HCT116 (cell line): ENCODE results near the gene PRSS1. TPM values are rescaled to one million over a fixed set of nuclear protein-coding genes. Genes with fewer than 3 reads are reported as not detected.
A peak's percentile ranks its signal among the peaks of the same experiment; 100 is the strongest.
"Not testable (repeated sequence)": the region's sequence is repeated elsewhere in the genome, so short reads cannot be mapped to it uniquely, and the experiment has no call there.

Source experiments
- ATAC-seq: fragments of 200-7000 bp; cut with Tn5 transposase; 2 replicates; pipeline ENCODE4 v1.9.1; 2020; ENCODE audit warnings: mild to moderate bottlenecking, moderate library complexity
- Bru-seq: library from RNA; stranded (reverse); fragments of 400-500 nt; gene quantifications from one replicate; lab custom pipeline; 2021; lab: Mats Ljungman, UMichigan
- BruChase-seq, 2 experiments: library from RNA; stranded (reverse); fragments of 400-500 nt; gene quantifications; one replicate each; lab custom pipeline; 2021; lab: Mats Ljungman, UMichigan
- BruUV-seq: library from RNA; stranded (reverse); fragments of 400-500 nt; replicated peaks from 2 replicates; lab custom pipeline; 2021; lab: Mats Ljungman, UMichigan
- CTCF ChIA-PET: fragments of 300-600 bp; sonication (Branson Sonifier 250); formaldehyde crosslinking; loops from one replicate; lab custom pipeline; 2021; ENCODE audit warnings: antibody characterized with exemption; lab: Charles Lee
- POLR2A ChIA-PET: fragments of 300-600, 350-600 bp; sonication (Branson Sonifier 250); formaldehyde crosslinking; loops from one replicate; lab custom pipeline; 2021; ENCODE audit warnings: antibody characterized with exemption; lab: Charles Lee
- RAD21 ChIA-PET, 2 experiments: fragments of 300-600 bp; sonication (Branson Sonifier 250); formaldehyde crosslinking; loops; one replicate each; lab custom pipeline; 2023; ENCODE audit warnings: low total read pairs in 2 of 2; ENCODE audit not compliant: uncharacterized antibody in 2 of 2, unreplicated experiment in 2 of 2, low non-redundant PET in 1 of 2; lab: Charles Lee
- DNase-seq: peaks from one replicate; pipeline ENCODE4 v3.0.0-alpha.2; 2010; ENCODE audit warnings: low read depth, low spot score
- H2AFZ ChIP-seq: fragments of 200-600 bp; shearing (Covaris generic), sonication (generic); 2 replicates; pipeline ENCODE4 v1.6.1; 2017; ENCODE audit warnings: low read depth, mixed run types, mixed read lengths, antibody characterized with exemption, low read length; ENCODE audit not compliant: poor library complexity, severe bottlenecking
- H3K27ac ChIP-seq: 2 replicates; pipeline ENCODE4 v1.5.1; 2012; ENCODE audit warnings: low read depth, low read length
- H3K27me3 ChIP-seq: fragments of 200-600 bp; sonication (generic); 2 replicates; pipeline ENCODE4 v1.6.1; 2016; ENCODE audit warnings: mixed run types, low read length, mixed read lengths; ENCODE audit not compliant: insufficient read depth
- H3K36me3 ChIP-seq, 2 experiments: fragments of 200-500 bp in 1 of 2; fragments of 200-600 bp in 1 of 2; sonication (Bioruptor generic) in 1 of 2; sonication (generic) in 1 of 2; 2 replicates each; pipeline versions ENCODE4 v1.5.1 to v1.6.1; 2014 to 2016; ENCODE audit warnings: low read length in 2 of 2, inconsistent platforms in 1 of 2, mixed read lengths in 1 of 2, mixed run types in 1 of 2; ENCODE audit not compliant: insufficient read depth in 2 of 2, control insufficient read depth in 1 of 2
- H3K4me1 ChIP-seq, 2 experiments: fragments of 200-600 bp in 1 of 2; sonication (generic) in 1 of 2; 2 replicates each; pipeline versions ENCODE4 v1.5.1 to v1.6.1; 2012 to 2017; ENCODE audit warnings: low read length in 2 of 2, inconsistent platforms in 1 of 2, mild to moderate bottlenecking in 1 of 2, mixed read lengths in 1 of 2, mixed run types in 1 of 2, moderate library complexity in 1 of 2; ENCODE audit not compliant: insufficient read depth in 2 of 2, control insufficient read depth in 1 of 2
- H3K4me2 ChIP-seq: fragments of 200-600 bp; sonication (generic); 2 replicates; pipeline ENCODE4 v1.6.1; 2017; ENCODE audit warnings: mixed run types, low read length, mixed read lengths
- H3K4me3 ChIP-seq, 2 experiments: fragments of 200-600 bp in 1 of 2; sonication (generic) in 1 of 2; replicated peaks in 1 of 2; 2 replicates each; pipeline ENCODE4 v1.5.1; 2011 to 2016; ENCODE audit warnings: low read length in 2 of 2, control low read depth in 1 of 2, low read depth in 1 of 2, mild to moderate bottlenecking in 1 of 2, mixed read lengths in 1 of 2, mixed run types in 1 of 2
- H3K79me2 ChIP-seq: fragments of 200-600 bp; sonication (generic); 2 replicates; pipeline ENCODE4 v1.6.1; 2017; ENCODE audit warnings: mild to moderate bottlenecking, mixed run types, low read length, moderate library complexity, mixed read lengths; ENCODE audit not compliant: insufficient read depth
- H3K9ac ChIP-seq: fragments of 200-600 bp; sonication (generic); 2 replicates; pipeline ENCODE4 v1.6.1; 2016; ENCODE audit warnings: low read length, mixed read lengths
- H3K9me2 ChIP-seq: fragments of 200-600 bp; sonication (generic), shearing (Covaris generic); 2 replicates; pipeline ENCODE4 v1.6.1; 2017; ENCODE audit warnings: mixed run types, mild to moderate bottlenecking, moderate library complexity; ENCODE audit not compliant: insufficient read depth
- H3K9me3 ChIP-seq, 2 experiments: fragments of 200-500 bp in 1 of 2; fragments of 200-600 bp in 1 of 2; sonication (Bioruptor generic) in 1 of 2; sonication (generic) in 1 of 2; 2 replicates each; pipeline ENCODE4 v1.6.1; 2014 to 2017; ENCODE audit warnings: low read length in 2 of 2, mixed read lengths in 2 of 2, inconsistent platforms in 1 of 2, low read depth in 1 of 2, mild to moderate bottlenecking in 1 of 2, mixed run types in 1 of 2, moderate library complexity in 1 of 2; ENCODE audit not compliant: control insufficient read depth in 1 of 2, insufficient read depth in 1 of 2
- H4K20me1 ChIP-seq: fragments of 200-600 bp; sonication (generic), shearing (Covaris generic); 2 replicates; pipeline ENCODE4 v1.6.1; 2017; ENCODE audit warnings: mixed run types, mild to moderate bottlenecking, moderate library complexity; ENCODE audit not compliant: insufficient read depth
- CEBPB ChIP-seq: IDR thresholded peaks from 2 replicates; pipeline ENCODE4 v1.6.1; 2012; ENCODE audit warnings: low read depth
- EGR1 ChIP-seq: IDR thresholded peaks from 2 replicates; pipeline ENCODE4 v1.6.1; 2012; ENCODE audit warnings: low read depth
- EZH2 ChIP-seq: fragments of 200-600 bp; sonication (generic); IDR thresholded peaks from 2 replicates; pipeline ENCODE4 v1.6.1; 2017; ENCODE audit warnings: antibody characterized with exemption, mixed run types
- SRF ChIP-seq: IDR thresholded peaks from 2 replicates; pipeline ENCODE4 v1.6.1; 2012; ENCODE audit warnings: low read depth
- TCF7L2 ChIP-seq: IDR thresholded peaks from 2 replicates; pipeline ENCODE4 v1.7.0; 2011; ENCODE audit warnings: borderline replicate concordance, inconsistent platforms; ENCODE audit not compliant: insufficient read depth, insufficient read length; ENCODE audit errors: extremely low read depth
- YY1 ChIP-seq: IDR thresholded peaks from 2 replicates; pipeline ENCODE4 v1.6.1; 2011; ENCODE audit warnings: low read length, low read depth, moderate library complexity, mild to moderate bottlenecking; ENCODE audit not compliant: insufficient replicate concordance; ENCODE audit errors: extremely low read depth
- intact Hi-C: fragments of 100-400 bp; cut with micrococcal nuclease; formaldehyde crosslinking; loops from 2 replicates; pipeline ENCODE4 v1.10.0; 2022
- long read RNA-seq: library from polyadenylated mRNA; unstranded; transcript quantifications from one replicate; pipeline ENCODE4 v2.0.0, GENCODE V29; 2021; ENCODE audit not compliant: unreplicated experiment
- polyA plus RNA-seq: library from polyadenylated mRNA; unstranded; fragments of >200 nt; gene quantifications from 2 replicates; pipeline ENCODE4 v1.2.1, GENCODE V29; 2012; ENCODE audit warnings: missing spikeins
- total RNA-seq: library from RNA; stranded (reverse); gene quantifications from one replicate; pipeline ENCODE4 v1.2.1, GENCODE V29; 2021; ENCODE audit not compliant: unreplicated experiment

The PRSS1 gene
- 14.6 TPM for total RNA-seq
- 0.12 and 0.80 TPM in 2 replicates for polyA plus RNA-seq
- Bru-seq, nascent RNA = not detected
- BruChase-seq, experiment 1, labeled RNA remaining after a 6-hour chase = not detected
- BruChase-seq, experiment 2, labeled RNA remaining after a 2-hour chase = percentile 17 among the genes with signal in this experiment
- long read RNA-seq = 0 reads

DNA sequence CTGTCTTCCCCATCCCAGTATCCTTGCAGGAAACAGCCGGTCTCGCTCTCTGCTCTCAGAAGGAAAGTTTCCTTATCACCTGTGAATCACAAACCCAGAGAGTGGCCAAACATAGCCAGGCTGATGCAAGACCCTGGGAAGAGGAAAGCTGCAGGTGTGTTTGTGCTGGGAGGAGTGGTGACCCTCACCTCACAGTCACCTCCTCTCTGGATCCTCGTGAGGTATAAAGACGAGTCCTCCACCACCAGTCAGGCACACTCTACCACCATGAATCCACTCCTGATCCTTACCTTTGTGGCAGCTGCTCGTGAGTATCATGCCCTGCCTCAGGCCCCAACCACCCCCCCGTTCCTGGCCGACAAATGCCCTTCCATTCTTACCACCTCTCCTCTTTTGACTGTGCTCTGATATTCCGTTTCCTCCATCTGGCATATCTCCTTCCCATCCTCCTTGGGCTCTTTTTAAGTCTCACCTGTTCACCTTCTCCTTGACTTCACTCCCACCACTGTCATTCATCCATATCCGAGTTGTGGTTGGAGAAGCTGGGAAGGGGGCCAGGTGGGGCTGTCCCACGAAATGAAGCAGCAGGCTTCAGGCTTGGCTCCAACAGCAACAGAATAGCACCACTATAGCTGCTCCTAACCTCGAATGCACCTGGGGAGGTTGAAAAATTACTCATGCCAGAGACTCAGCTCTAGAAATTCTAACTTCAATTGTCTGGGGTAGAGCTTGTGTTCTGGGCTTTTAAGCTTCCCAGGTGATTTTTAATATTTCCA is at the start of gene PRSS1:
PRSS1 (plus strand) TSS at position 255 of the 776 bp plus-strand sequence; CDS start at position 268, 13 bp downstream.
- no peak within 1 kb of the TSS for H2AFZ ChIP-seq
- no peak within 1 kb of the TSS for H3K9ac ChIP-seq
- H3K36me3 ChIP-seq = no peaks in the 10 kb centered on the region
- ChIA-PET POLR2A (no interaction called here), RAD21 (no interaction called here), CTCF (no interaction called here)
- no peaks in the 10 kb centered on the region for H4K20me1 ChIP-seq
- H3K79me2 ChIP-seq = no peaks in the 10 kb centered on the region
- H3K9me2 ChIP-seq = no peaks in the 10 kb centered on the region
- intact Hi-C loops = no loop called here
- H3K4me3 ChIP-seq = no peak within 1 kb of the TSS
- BruUV-seq = no TSS peak
- peaks cover 6% of the 10 kb centered on the region; the same call in 1 of the 2 replicates for H3K27me3 ChIP-seq
- no peak for TF ChIP-seq EZH2
- TF ChIP-seq TCF7L2 = no peak
- no peak for TF ChIP-seq SRF
- no peak for TF ChIP-seq EGR1
- TF ChIP-seq CEBPB = no peak
- TF ChIP-seq YY1 = no peak
- H3K9me3 ChIP-seq = no peaks in the 10 kb centered on the region
- no peak within 1 kb of the TSS for H3K27ac ChIP-seq
- no peak for ATAC-seq
- no peaks in the 10 kb centered on the region for H3K4me1 ChIP-seq
- no peak for DNase-seq
- H3K4me2 ChIP-seq = no peak within 1 kb of the TSS

DNA sequence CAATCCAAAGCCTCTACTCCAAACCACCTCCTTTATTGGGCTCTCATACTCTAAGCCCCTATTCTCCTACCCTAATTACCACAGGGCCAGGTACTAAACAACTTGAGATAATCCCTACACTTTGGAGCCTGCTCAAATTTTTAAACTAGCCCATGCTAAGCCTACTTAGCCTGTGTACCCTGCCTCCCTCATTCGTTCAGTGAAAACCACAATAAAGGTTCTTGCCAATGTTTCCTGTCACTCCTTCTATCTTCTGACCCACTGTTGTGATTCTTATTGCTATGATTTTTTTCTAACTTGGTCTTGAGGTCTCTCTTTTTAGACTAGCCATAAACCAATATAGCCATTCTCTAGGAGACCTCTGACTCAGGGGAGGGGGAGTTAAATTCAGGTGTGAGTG is 48.3 kb upstream of the PRSS1 start:
- DNase-seq, H3K4me1 ChIP-seq, H3K9me3 ChIP-seq, intact Hi-C loops, H2AFZ ChIP-seq, ATAC-seq, H3K9me2 ChIP-seq, H3K9ac ChIP-seq, H3K27me3 ChIP-seq, POLR2A ChIA-PET, RAD21 ChIA-PET, H4K20me1 ChIP-seq, H3K36me3 ChIP-seq, BruUV-seq, H3K4me2 ChIP-seq, CTCF ChIA-PET, H3K4me3 ChIP-seq, H3K79me2 ChIP-seq, H3K27ac ChIP-seq: not testable (repeated sequence)
